Neural cell (in vitro differentiated cells): ENCODE data around the gene TMEM117. TPM values are rescaled to one million over a fixed set of nuclear protein-coding genes. Genes with fewer than 3 reads are reported as not detected.

Experiments used
- H2AFZ ChIP-seq: fragments of 200-600, 300-800 bp; sonication (generic), shearing (Covaris generic); 2 replicates; pipeline ENCODE4 v1.6.0; 2014; ENCODE audit warnings: low read depth, mild to moderate bottlenecking, antibody characterized with exemption, low read length, moderate library complexity
- H3F3A ChIP-seq: fragments of 200-600 bp; shearing (Covaris generic); 2 replicates; pipeline ENCODE4 v1.6.1; 2016; ENCODE audit warnings: mild to moderate bottlenecking, moderate library complexity, mixed read lengths, antibody characterized with exemption, low read length; ENCODE audit not compliant: insufficient read depth, poor library complexity, severe bottlenecking
- H3K27ac ChIP-seq: fragments of 200-600, 300-800 bp; sonication (generic), shearing (Covaris generic); 2 replicates; pipeline ENCODE4 v1.5.1; 2014; ENCODE audit warnings: mild to moderate bottlenecking, low read length, moderate library complexity
- H3K27me3 ChIP-seq: fragments of 300-800, 200-600 bp; sonication (generic), shearing (Covaris generic); 2 replicates; pipeline ENCODE4 v1.6.0; 2014; ENCODE audit warnings: mild to moderate bottlenecking, low read depth, low read length, moderate library complexity; ENCODE audit not compliant: insufficient read depth
- H3K36me3 ChIP-seq: fragments of 300-800, 200-600 bp; sonication (generic), shearing (Covaris generic); 2 replicates; pipeline ENCODE4 v1.5.1; 2014; ENCODE audit warnings: mild to moderate bottlenecking, antibody characterized with exemption, low read length, moderate library complexity; ENCODE audit not compliant: insufficient read depth
- H3K4me2 ChIP-seq: fragments of 300-800, 200-600 bp; sonication (generic), shearing (Covaris generic); 2 replicates; pipeline ENCODE4 v1.6.0; 2014; ENCODE audit warnings: mild to moderate bottlenecking, low read length
- H3K4me3 ChIP-seq: fragments of 300-800, 200-600 bp; sonication (generic), shearing (Covaris generic); 2 replicates; pipeline ENCODE4 v1.5.1; 2014; ENCODE audit warnings: mild to moderate bottlenecking, low read length, moderate library complexity
- H3K79me2 ChIP-seq: fragments of 200-600 bp; shearing (Covaris generic); replicated peaks from 2 replicates; pipeline ENCODE4 v1.6.0; 2014; ENCODE audit warnings: mild to moderate bottlenecking, low read length, moderate library complexity; ENCODE audit not compliant: insufficient read depth
- H3K9ac ChIP-seq: fragments of 300-800, 200-600 bp; sonication (generic), shearing (Covaris generic); 2 replicates; pipeline ENCODE4 v1.6.1; 2016; ENCODE audit warnings: mild to moderate bottlenecking, low read length, mixed read lengths
- H3K9me2 ChIP-seq: fragments of 200-600 bp; shearing (Covaris generic); 2 replicates; pipeline ENCODE4 v1.6.1; 2016; ENCODE audit warnings: mild to moderate bottlenecking, low read length, mixed read lengths; ENCODE audit not compliant: insufficient read depth
- H3K9me3 ChIP-seq: fragments of 200-600, 300-800 bp; sonication (generic), shearing (Covaris generic); 2 replicates; pipeline ENCODE4 v1.6.1; 2016; ENCODE audit warnings: mild to moderate bottlenecking, mixed run types, low read length, moderate library complexity, mixed read lengths
- H4K20me1 ChIP-seq: fragments of 200-600 bp; shearing (Covaris generic); 2 replicates; pipeline ENCODE4 v1.6.1; 2016; ENCODE audit warnings: mild to moderate bottlenecking, mixed run types; ENCODE audit not compliant: insufficient read depth
- EP300 ChIP-seq: fragments of 450-650 bp; conservative IDR thresholded peaks from 2 replicates; pipeline ENCODE4 v1.6.1; 2014; ENCODE audit warnings: antibody characterized with exemption, mild to moderate bottlenecking, moderate library complexity; ENCODE audit not compliant: poor library complexity, severe bottlenecking
- EZH2 ChIP-seq: fragments of 200-600, 300-800 bp; shearing (Covaris generic), sonication (generic); IDR thresholded peaks from 2 replicates; pipeline ENCODE4 v1.6.1; 2014; ENCODE audit warnings: antibody characterized with exemption, low read length, borderline replicate concordance, mild to moderate bottlenecking; ENCODE audit not compliant: insufficient read depth, poor library complexity, severe bottlenecking
- MXI1 ChIP-seq: fragments of 450-650 bp; conservative IDR thresholded peaks from 2 replicates; pipeline ENCODE4 v1.6.1; 2014; ENCODE audit warnings: antibody characterized with exemption, mild to moderate bottlenecking; ENCODE audit not compliant: poor library complexity, severe bottlenecking
- POLR2AphosphoS5 ChIP-seq: IDR thresholded peaks from 2 replicates; pipeline ENCODE4 v1.6.1; 2012
- RAD21 ChIP-seq: fragments of 450-650 bp; conservative IDR thresholded peaks from 2 replicates; pipeline ENCODE4 v1.6.1; 2014; ENCODE audit warnings: antibody characterized with exemption, mild to moderate bottlenecking, moderate library complexity
- REST ChIP-seq: IDR thresholded peaks from 2 replicates; pipeline ENCODE4 v1.6.1; 2012; ENCODE audit warnings: borderline replicate concordance
- SMC3 ChIP-seq: fragments of 450-650 bp; conservative IDR thresholded peaks from 2 replicates; pipeline ENCODE4 v1.6.1; 2014; ENCODE audit warnings: antibody characterized with exemption, mild to moderate bottlenecking, moderate library complexity; ENCODE audit not compliant: poor library complexity
- TAF1 ChIP-seq: IDR thresholded peaks from 2 replicates; pipeline ENCODE4 v1.6.1; 2012; ENCODE audit warnings: low read depth
- polyA plus RNA-seq: library from polyadenylated mRNA; depleted of rRNA; stranded (reverse); fragments of >200 nt; gene quantifications from 2 replicates; pipeline ENCODE4 v1.2.3, GENCODE V29; 2014
- TF ChIP-seq, protein P1 (sequence below): fragments of 450-650 bp; IDR thresholded peaks from 2 replicates; pipeline ENCODE4 v1.5.1; 2014; ENCODE audit warnings: antibody characterized with exemption, mild to moderate bottlenecking, moderate library complexity; ENCODE audit not compliant: poor library complexity, severe bottlenecking

The TMEM117 gene
- polyA plus RNA-seq, 1 donor from 2014 or later, result 5.3 TPM

DNA sequence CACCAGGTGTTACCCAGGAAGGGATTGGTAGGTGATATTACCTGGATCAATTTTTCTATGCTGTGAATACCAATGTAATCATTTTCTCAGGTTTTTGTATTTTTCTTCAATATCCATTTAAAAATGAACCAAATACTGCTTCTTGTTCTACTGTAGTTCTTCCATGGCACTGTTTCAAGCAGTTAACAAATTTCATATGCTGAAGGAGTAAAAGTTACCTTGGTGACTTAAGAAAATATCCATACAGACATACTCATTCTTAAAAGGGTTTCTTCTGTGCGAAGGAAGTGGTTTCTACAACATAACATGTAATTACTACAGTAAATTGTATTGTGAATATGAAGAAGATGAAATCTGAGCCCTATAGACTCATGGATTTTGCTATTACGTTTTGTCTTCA lies 222.5 kb downstream of the TMEM117 start:
- no peaks in the 10 kb centered on the region for H3K79me2 ChIP-seq
- no peak overlapping the region for H3K4me2 ChIP-seq
- H3K9ac ChIP-seq, result no peak overlapping the region
- no peaks in the 10 kb centered on the region for H3K27me3 ChIP-seq
- no peaks in the 10 kb centered on the region for H3K9me3 ChIP-seq
- no peaks in the 10 kb centered on the region for H3K36me3 ChIP-seq
- H3K4me3 ChIP-seq, result no peak overlapping the region
- H3K27ac ChIP-seq, result no peak overlapping the region
- no peaks in the 10 kb centered on the region for H3K9me2 ChIP-seq
- TF ChIP-seq POLR2AphosphoS5, result no peak
- no peak for TF ChIP-seq SMC3
- no peak for TF ChIP-seq MXI1
- TF ChIP-seq EZH2, result no peak
- TF ChIP-seq, protein P1, sequence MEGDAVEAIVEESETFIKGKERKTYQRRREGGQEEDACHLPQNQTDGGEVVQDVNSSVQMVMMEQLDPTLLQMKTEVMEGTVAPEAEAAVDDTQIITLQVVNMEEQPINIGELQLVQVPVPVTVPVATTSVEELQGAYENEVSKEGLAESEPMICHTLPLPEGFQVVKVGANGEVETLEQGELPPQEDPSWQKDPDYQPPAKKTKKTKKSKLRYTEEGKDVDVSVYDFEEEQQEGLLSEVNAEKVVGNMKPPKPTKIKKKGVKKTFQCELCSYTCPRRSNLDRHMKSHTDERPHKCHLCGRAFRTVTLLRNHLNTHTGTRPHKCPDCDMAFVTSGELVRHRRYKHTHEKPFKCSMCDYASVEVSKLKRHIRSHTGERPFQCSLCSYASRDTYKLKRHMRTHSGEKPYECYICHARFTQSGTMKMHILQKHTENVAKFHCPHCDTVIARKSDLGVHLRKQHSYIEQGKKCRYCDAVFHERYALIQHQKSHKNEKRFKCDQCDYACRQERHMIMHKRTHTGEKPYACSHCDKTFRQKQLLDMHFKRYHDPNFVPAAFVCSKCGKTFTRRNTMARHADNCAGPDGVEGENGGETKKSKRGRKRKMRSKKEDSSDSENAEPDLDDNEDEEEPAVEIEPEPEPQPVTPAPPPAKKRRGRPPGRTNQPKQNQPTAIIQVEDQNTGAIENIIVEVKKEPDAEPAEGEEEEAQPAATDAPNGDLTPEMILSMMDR, result no peak
- no peak for TF ChIP-seq REST
- no peak for TF ChIP-seq EP300
- no peak for TF ChIP-seq RAD21
- no peak for TF ChIP-seq TAF1
- H4K20me1 ChIP-seq, result no peaks in the 10 kb centered on the region
- no peaks in the 10 kb centered on the region for H3F3A ChIP-seq
- no peak overlapping the region for H2AFZ ChIP-seq

DNA sequence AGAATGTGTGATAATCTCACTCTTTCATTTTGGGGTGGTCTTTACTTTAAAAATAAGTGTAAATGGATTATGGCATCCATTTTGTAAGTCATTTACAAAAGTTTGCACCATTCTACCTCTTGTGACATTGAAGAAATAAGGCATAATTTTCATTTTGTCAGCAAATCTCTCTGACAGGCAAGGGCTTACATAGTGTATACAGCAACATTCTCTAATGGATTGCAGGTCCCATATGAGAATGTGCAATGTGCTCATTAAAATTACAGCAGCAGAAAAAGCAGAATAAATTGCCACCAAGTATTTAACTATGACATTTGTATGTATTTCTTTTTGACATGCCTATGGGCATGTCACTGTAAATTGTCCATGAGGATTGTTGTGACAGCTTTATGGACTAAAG lies 223.6 kb downstream of the TMEM117 start:
- Histone ChIP-seq H3K27me3 (no peaks in the 10 kb centered on the region), H3K36me3 (no peaks in the 10 kb centered on the region), H3K79me2 (no peaks in the 10 kb centered on the region), H3K9me2 (no peaks in the 10 kb centered on the region), H3K4me2 (no peak overlapping the region), H3K27ac (no peak overlapping the region), H3F3A (no peaks in the 10 kb centered on the region), H4K20me1 (no peaks in the 10 kb centered on the region), H3K4me3 (no peak overlapping the region), H3K9me3 (no peaks in the 10 kb centered on the region), H2AFZ (no peak overlapping the region), H3K9ac (no peak overlapping the region)
- TF ChIP-seq SMC3 (no peak), POLR2AphosphoS5 (peak; percentile 16), EZH2 (no peak), REST (no peak), EP300 (peak; percentile 63)
